Measurements from ENCODE around the gene DNPEP. TPM values are rescaled to one million over a fixed set of nuclear protein-coding genes. Genes with fewer than 3 reads are reported as not detected.

The DNPEP gene
- total and polyA plus RNA-seq, 2 experiments from 2014 or later: 49.2 to 67.9 TPM

DNA sequence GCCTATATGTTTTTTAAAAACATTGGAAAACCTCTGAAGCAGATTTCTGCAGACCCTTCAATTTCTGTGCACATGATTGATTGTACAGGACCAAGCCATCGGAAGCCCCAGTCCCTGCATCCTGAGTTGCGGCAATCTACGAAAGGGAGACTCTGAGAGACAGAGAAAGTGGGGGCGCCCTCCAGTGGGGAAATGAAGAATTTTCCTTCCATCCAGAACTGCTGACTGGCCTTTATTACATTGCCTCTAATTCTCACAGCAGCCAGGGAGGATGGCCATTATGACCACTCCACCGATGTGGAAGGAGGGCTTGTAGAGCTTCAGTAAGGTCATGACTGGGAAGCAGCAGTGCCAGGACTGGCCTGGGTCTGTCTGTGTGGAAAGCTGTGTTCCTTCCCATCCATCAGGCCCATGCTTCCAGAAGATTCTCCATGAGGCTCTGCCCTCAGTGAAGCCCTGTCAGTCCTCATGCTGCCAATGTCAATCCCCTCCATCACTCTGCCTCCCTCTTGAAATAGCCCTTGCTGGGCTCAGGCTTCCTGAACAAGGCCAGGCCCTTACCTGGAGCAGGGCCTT lies 35.2 kb downstream of the DNPEP start:
- DNase-seq (ENCODE audit: low spot score): peak; percentile 91
- ATAC-seq: peak; percentile 91
- H3K79me2 ChIP-seq (replicated peaks; ENCODE audit: insufficient read depth): no peaks in the 10 kb centered on the region
- H4K20me1 ChIP-seq (replicated peaks; ENCODE audit: insufficient read depth): no peaks in the 10 kb centered on the region; the same call in 1 of the 2 replicates
- H3F3A ChIP-seq (replicated peaks; ENCODE audit: low read depth): no peaks in the 10 kb centered on the region
- H3K4me1 ChIP-seq (ENCODE audit: insufficient read depth): no peaks in the 10 kb centered on the region
- peaks cover 30% of the 10 kb centered on the region for H3K27me3 Mint-ChIP-seq (ENCODE audit: insufficient read depth, low read depth, poor library complexity)
- TF ChIP-seq CREB1 (CRISPR knock-in tag; IDR thresholded peaks at IDR 0.05; ENCODE audit: low read depth) (no peak), CTCF (conservative IDR thresholded peaks at IDR 0.05; ENCODE audit: low read depth in 2 of 2) (peak; percentile 88 to 91), STAT1 (IDR thresholded peaks at IDR 0.05; ENCODE audit: unreplicated experiment) (no peak)
- no peaks in the 10 kb centered on the region for H3K9me2 ChIP-seq (ENCODE audit: insufficient read depth)
- H3K9me3 Mint-ChIP-seq: no peaks in the 10 kb centered on the region
- no peak overlapping the region for H2AFZ ChIP-seq
- no peak overlapping the region for H3K4me3 ChIP-seq
- H3K27ac Mint-ChIP-seq: no peak overlapping the region
- peaks cover 27% of the 10 kb centered on the region for H3K27me3 ChIP-seq (ENCODE audit: insufficient read depth)
- H3K36me3 Mint-ChIP-seq (ENCODE audit: low read depth): no peaks in the 10 kb centered on the region
- no peaks in the 10 kb centered on the region for H3K36me3 ChIP-seq (ENCODE audit: insufficient read depth)
- no peak overlapping the region for H3K4me2 ChIP-seq
- H3K4me3 Mint-ChIP-seq: no peak overlapping the region
- peaks cover 3% of the 10 kb centered on the region; the same call in 2 of the 3 replicates for H3K4me1 Mint-ChIP-seq
- H3K27ac ChIP-seq (ENCODE audit: low read depth): no peak overlapping the region

DNA sequence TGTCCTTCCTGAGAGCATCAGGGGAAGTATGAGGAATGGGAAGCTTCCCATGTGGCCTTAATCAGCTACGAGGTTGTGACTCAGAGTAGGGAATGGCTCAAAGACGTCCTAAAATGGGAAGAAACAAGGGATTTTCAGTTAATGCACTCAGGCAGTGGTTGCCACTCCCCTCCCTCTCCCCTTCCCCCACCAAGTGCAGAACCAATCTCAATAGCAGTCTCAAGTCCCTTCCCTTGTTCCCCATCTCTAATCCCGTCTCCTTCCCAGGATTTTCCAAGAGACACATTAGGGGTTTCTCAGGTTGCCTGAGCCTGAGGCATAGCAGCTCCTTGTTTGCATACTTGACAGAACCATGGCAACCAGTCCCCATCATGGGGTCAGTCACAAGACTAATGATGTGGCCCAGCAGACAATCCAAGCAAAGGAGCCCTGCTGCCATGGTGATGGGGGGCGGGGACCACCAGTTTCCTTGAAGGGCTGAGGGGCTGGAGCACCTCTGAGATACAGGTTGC lies 36.9 kb downstream of the DNPEP start:
- H4K20me1 ChIP-seq (replicated peaks; ENCODE audit: insufficient read depth): no peaks in the 10 kb centered on the region; the same call in 1 of the 2 replicates
- H3K9me3 Mint-ChIP-seq: no peaks in the 10 kb centered on the region
- H3K4me3 ChIP-seq: no peak overlapping the region
- H2AFZ ChIP-seq: no peak overlapping the region
- DNase-seq (ENCODE audit: low spot score) (peak; percentile 51), ATAC-seq (peak; percentile 52)
- no peaks in the 10 kb centered on the region for H3K79me2 ChIP-seq (replicated peaks; ENCODE audit: insufficient read depth)
- H3K4me1 ChIP-seq (ENCODE audit: insufficient read depth): no peaks in the 10 kb centered on the region
- H3F3A ChIP-seq (replicated peaks; ENCODE audit: low read depth): no peaks in the 10 kb centered on the region
- H3K9me2 ChIP-seq (ENCODE audit: insufficient read depth): no peaks in the 10 kb centered on the region
- H3K36me3 ChIP-seq (ENCODE audit: insufficient read depth): no peaks in the 10 kb centered on the region
- no peak overlapping the region for H3K27ac ChIP-seq (ENCODE audit: low read depth)
- H3K27ac Mint-ChIP-seq: no peak overlapping the region
- no peak overlapping the region for H3K4me3 Mint-ChIP-seq
- H3K27me3 Mint-ChIP-seq (ENCODE audit: insufficient read depth, low read depth, poor library complexity): peaks cover 17% of the 10 kb centered on the region
- peaks cover 9% of the 10 kb centered on the region for H3K27me3 ChIP-seq (ENCODE audit: insufficient read depth)
- no peak overlapping the region for H3K4me2 ChIP-seq
- no peaks in the 10 kb centered on the region for H3K36me3 Mint-ChIP-seq (ENCODE audit: low read depth)
- H3K4me1 Mint-ChIP-seq: peaks cover 3% of the 10 kb centered on the region; the same call in 2 of the 3 replicates
- TF ChIP-seq EZH2 (IDR thresholded peaks at IDR 0.05; ENCODE audit: low read depth, unreplicated experiment) (no peak), STAT1 (IDR thresholded peaks at IDR 0.05; ENCODE audit: unreplicated experiment) (no peak), NANOG (IDR thresholded peaks at IDR 0.05; ENCODE audit: borderline replicate concordance) (no peak), CREB1 (CRISPR knock-in tag; IDR thresholded peaks at IDR 0.05; ENCODE audit: low read depth) (no peak), CTCF (conservative IDR thresholded peaks at IDR 0.05; ENCODE audit: low read depth in 2 of 2) (no peak), ZNF331 (CRISPR knock-in tag; IDR thresholded peaks at IDR 0.05; ENCODE audit: low read depth) (no peak), POLR2AphosphoS5 (IDR thresholded peaks at IDR 0.05; ENCODE audit: low read depth) (no peak), JUNB (IDR thresholded peaks at IDR 0.05; ENCODE audit: unreplicated experiment) (no peak), EZH2phosphoT487 (IDR thresholded peaks at IDR 0.05; ENCODE audit: unreplicated experiment) (no peak), REST (IDR thresholded peaks at IDR 0.05; ENCODE audit: unreplicated experiment) (no peak)
- TF ChIP-seq, protein P1, sequence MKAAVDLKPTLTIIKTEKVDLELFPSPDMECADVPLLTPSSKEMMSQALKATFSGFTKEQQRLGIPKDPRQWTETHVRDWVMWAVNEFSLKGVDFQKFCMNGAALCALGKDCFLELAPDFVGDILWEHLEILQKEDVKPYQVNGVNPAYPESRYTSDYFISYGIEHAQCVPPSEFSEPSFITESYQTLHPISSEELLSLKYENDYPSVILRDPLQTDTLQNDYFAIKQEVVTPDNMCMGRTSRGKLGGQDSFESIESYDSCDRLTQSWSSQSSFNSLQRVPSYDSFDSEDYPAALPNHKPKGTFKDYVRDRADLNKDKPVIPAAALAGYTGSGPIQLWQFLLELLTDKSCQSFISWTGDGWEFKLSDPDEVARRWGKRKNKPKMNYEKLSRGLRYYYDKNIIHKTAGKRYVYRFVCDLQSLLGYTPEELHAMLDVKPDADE (IDR thresholded peaks at IDR 0.05): no peak
